Mucosa of stomach (tissue), 1 donor: ENCODE data around the gene C16orf78.

Experiments
- H3K27me3 ChIP-seq: one replicate; pipeline ENCODE4 v1.7.0; 2013; ENCODE audit warnings: mild to moderate bottlenecking, low read length; ENCODE audit not compliant: control insufficient read depth, insufficient read depth
- H3K36me3 ChIP-seq: one replicate; pipeline ENCODE4 v1.7.0; 2013; ENCODE audit warnings: low read length; ENCODE audit not compliant: control insufficient read depth, insufficient read depth
- H3K4me1 ChIP-seq: one replicate; pipeline ENCODE4 v1.7.0; 2013; ENCODE audit warnings: mild to moderate bottlenecking, low read length; ENCODE audit not compliant: control insufficient read depth, insufficient read depth
- H3K4me3 ChIP-seq: one replicate; pipeline ENCODE4 v1.7.0; 2013; ENCODE audit warnings: low read length
- H3K9ac ChIP-seq: one replicate; pipeline ENCODE4 v1.7.0; 2013; ENCODE audit warnings: mild to moderate bottlenecking, low read length, moderate library complexity
- H3K9me3 ChIP-seq: one replicate; pipeline ENCODE4 v1.7.0; 2013; ENCODE audit warnings: mild to moderate bottlenecking, low read length, moderate library complexity; ENCODE audit not compliant: control insufficient read depth
- donor health status: Pancreatic carcinoma.

The C16orf78 gene

GRCh38 chr16:49369651-49370611 lies 3.7 kb upstream of the C16orf78 start:
- no peaks in the 10 kb centered on the region for H3K9me3 ChIP-seq
- no peaks in the 10 kb centered on the region for H3K36me3 ChIP-seq
- no peaks in the 10 kb centered on the region for H3K27me3 ChIP-seq
- H3K4me3 ChIP-seq: no peak overlapping the region
- no peaks in the 10 kb centered on the region for H3K4me1 ChIP-seq
- H3K9ac ChIP-seq: no peak overlapping the region

- H3K4me3 ChIP-seq: no peak overlapping the region
- H3K9me3 ChIP-seq: no peaks in the 10 kb centered on the region
- H3K36me3 ChIP-seq: no peaks in the 10 kb centered on the region
- peaks cover 3% of the 10 kb centered on the region for H3K27me3 ChIP-seq
- H3K9ac ChIP-seq: no peak overlapping the region
- no peaks in the 10 kb centered on the region for H3K4me1 ChIP-seq
These were observed 2.6 kb downstream of the C16orf78 start for GRCh38 chr16:49376206-49376605.

- H3K27me3 ChIP-seq: peaks cover 3% of the 10 kb centered on the region
- no peaks in the 10 kb centered on the region for H3K9me3 ChIP-seq
- H3K4me3 ChIP-seq: no peak overlapping the region
- H3K4me1 ChIP-seq: no peaks in the 10 kb centered on the region
- no peak overlapping the region for H3K9ac ChIP-seq
- H3K36me3 ChIP-seq: no peaks in the 10 kb centered on the region
These were observed 3.7 kb downstream of the C16orf78 start for GRCh38 chr16:49377196-49377755.

- Histone ChIP-seq H3K4me3 (no peak overlapping the region), H3K9me3 (no peaks in the 10 kb centered on the region), H3K27me3 (peaks cover 3% of the 10 kb centered on the region), H3K36me3 (no peaks in the 10 kb centered on the region), H3K9ac (no peak overlapping the region), H3K4me1 (no peaks in the 10 kb centered on the region)
These were observed 4.6 kb downstream of the C16orf78 start for GRCh38 chr16:49378238-49378637.

GRCh38 chr16:49378816-49379215 lies 5.2 kb downstream of the C16orf78 start:
- Histone ChIP-seq H3K4me3 (no peak overlapping the region), H3K9me3 (no peaks in the 10 kb centered on the region), H3K27me3 (peaks cover 3% of the 10 kb centered on the region), H3K36me3 (no peaks in the 10 kb centered on the region), H3K9ac (no peak overlapping the region), H3K4me1 (no peaks in the 10 kb centered on the region)

DNA sequence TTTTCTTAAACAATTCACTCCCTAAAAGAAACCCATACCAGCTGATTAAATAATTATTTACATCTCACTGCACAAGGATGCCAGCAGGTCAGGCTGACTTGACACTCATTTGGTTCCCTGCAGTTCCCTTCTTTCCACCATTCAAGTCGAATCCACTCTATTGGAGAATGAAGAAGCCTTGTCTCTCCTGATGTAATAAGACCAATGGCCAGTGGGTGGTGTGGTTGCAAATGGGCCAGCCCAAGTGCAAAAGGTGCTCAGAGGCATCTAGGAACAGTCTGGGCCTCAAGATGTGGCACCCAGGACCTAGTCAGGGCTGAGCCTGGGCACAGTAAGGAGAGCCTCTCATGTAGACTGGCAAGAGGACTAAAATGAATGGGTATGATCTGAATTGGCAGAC lies 9.3 kb downstream of the C16orf78 start:
- no peak overlapping the region for H3K9ac ChIP-seq
- H3K27me3 ChIP-seq: peaks cover under 1% of the 10 kb centered on the region
- no peaks in the 10 kb centered on the region for H3K9me3 ChIP-seq
- H3K4me1 ChIP-seq: no peaks in the 10 kb centered on the region
- no peak overlapping the region for H3K4me3 ChIP-seq
- H3K36me3 ChIP-seq: no peaks in the 10 kb centered on the region

GRCh38 chr16:49395021-49395420 lies 21.4 kb downstream of the C16orf78 start:
- no peaks in the 10 kb centered on the region for H3K9me3 ChIP-seq
- H3K4me1 ChIP-seq: no peaks in the 10 kb centered on the region
- no peaks in the 10 kb centered on the region for H3K27me3 ChIP-seq
- no peaks in the 10 kb centered on the region for H3K36me3 ChIP-seq
- no peak overlapping the region for H3K4me3 ChIP-seq
- H3K9ac ChIP-seq: no peak overlapping the region

DNA sequence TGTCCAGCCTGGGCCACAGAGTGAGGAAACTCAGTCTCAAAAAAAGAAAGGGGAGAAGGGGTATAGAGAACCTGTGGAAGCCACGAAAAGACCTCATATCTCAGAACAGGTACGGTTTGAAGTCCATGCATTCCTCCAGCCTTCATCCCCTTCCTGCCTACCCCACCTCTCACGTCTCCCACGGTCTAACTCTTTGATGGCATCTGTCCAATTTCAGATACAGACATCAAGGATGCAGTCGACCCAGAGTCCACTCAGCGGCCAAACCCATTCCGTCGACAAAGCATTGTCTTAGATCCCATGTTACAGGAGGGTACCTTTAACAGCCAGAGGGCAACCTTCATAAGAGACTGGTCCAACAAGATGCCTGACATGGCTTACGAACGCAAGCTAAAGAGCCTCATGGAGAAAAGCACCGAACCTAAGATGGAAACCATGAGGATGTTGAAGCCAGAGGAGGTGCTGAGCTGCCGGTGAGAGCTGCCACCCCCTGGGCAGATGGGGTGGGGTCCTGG lies 22.7 kb downstream of the C16orf78 start:
- no peaks in the 10 kb centered on the region for H3K9me3 ChIP-seq
- no peaks in the 10 kb centered on the region for H3K4me1 ChIP-seq

GRCh38 chr16:49398761-49399160 lies 25.2 kb downstream of the C16orf78 start:
- Histone ChIP-seq H3K36me3 (no peaks in the 10 kb centered on the region), H3K4me3 (no peak overlapping the region), H3K27me3 (no peaks in the 10 kb centered on the region), H3K4me1 (no peaks in the 10 kb centered on the region), H3K9me3 (no peaks in the 10 kb centered on the region), H3K9ac (no peak overlapping the region)

More for the DNA sequence above, 22.7 kb downstream of the C16orf78 start:
- H3K27me3 ChIP-seq: no peaks in the 10 kb centered on the region
- H3K36me3 ChIP-seq: no peaks in the 10 kb centered on the region
- H3K4me3 ChIP-seq: no peak overlapping the region
- no peak overlapping the region for H3K9ac ChIP-seq

- Histone ChIP-seq H3K4me1 (no peaks in the 10 kb centered on the region), H3K4me3 (no peak overlapping the region), H3K36me3 (no peaks in the 10 kb centered on the region), H3K9me3 (no peaks in the 10 kb centered on the region), H3K9ac (no peak overlapping the region), H3K27me3 (no peaks in the 10 kb centered on the region)
These were observed 26.2 kb downstream of the C16orf78 start for GRCh38 chr16:49399594-49400364.

- Histone ChIP-seq H3K4me1 (no peaks in the 10 kb centered on the region), H3K36me3 (no peaks in the 10 kb centered on the region), H3K4me3 (no peak overlapping the region), H3K9me3 (no peaks in the 10 kb centered on the region), H3K9ac (no peak overlapping the region), H3K27me3 (no peaks in the 10 kb centered on the region)
These were observed 27.0 kb downstream of the C16orf78 start for GRCh38 chr16:49400611-49401010.

DNA sequence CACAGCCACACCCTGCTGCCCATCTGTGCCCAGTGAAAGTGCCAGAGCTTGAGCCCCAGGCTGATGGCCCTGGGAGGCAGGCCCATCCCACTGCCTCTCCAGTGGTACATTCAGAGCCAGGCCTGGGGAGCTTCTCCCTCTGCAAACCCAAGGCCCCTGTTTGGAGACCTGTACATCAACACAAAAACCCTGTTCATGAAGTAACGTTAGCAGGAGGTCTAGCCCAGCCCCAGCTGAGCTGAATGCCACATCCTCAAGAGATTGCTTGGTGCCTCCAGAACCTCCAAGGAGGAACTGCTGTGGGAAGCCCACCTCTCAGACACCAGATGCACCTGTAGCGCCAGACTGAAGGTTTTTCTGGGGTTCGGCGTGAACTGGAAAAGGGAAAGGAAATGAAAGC lies 31.5 kb downstream of the C16orf78 start:
- H3K4me3 ChIP-seq: no peak overlapping the region
- H3K9ac ChIP-seq: no peak overlapping the region
- no peaks in the 10 kb centered on the region for H3K9me3 ChIP-seq
- H3K27me3 ChIP-seq: no peaks in the 10 kb centered on the region
- H3K4me1 ChIP-seq: no peaks in the 10 kb centered on the region
- H3K36me3 ChIP-seq: no peaks in the 10 kb centered on the region
